Glutamatergic neuron (in vitro differentiated cells): ENCODE data around the gene OR2F2. TPM values are rescaled to one million over a fixed set of nuclear protein-coding genes. Genes with fewer than 3 reads are reported as not detected.

Experiments used
- DNase-seq: peaks from one replicate; pipeline ENCODE4 v3.0.0; 2022
- H3K27ac Mint-ChIP-seq: one replicate; pipeline ENCODE4 v1.8.0; 2020; ENCODE audit warnings: mild to moderate bottlenecking, mixed read lengths, inconsistent platforms; ENCODE audit not compliant: unreplicated experiment
- H3K27me3 Mint-ChIP-seq: one replicate; pipeline ENCODE4 v1.8.0; 2020; ENCODE audit warnings: mild to moderate bottlenecking, moderate library complexity, mixed read lengths, inconsistent platforms; ENCODE audit not compliant: unreplicated experiment
- H3K36me3 Mint-ChIP-seq: one replicate; pipeline ENCODE4 v1.8.0; 2020; ENCODE audit warnings: mild to moderate bottlenecking, mixed read lengths, inconsistent platforms; ENCODE audit not compliant: unreplicated experiment
- H3K4me1 Mint-ChIP-seq: one replicate; pipeline ENCODE4 v1.8.0; 2020; ENCODE audit warnings: mild to moderate bottlenecking, low read depth, mixed read lengths, inconsistent platforms; ENCODE audit not compliant: unreplicated experiment
- H3K4me3 Mint-ChIP-seq: one replicate; pipeline ENCODE4 v1.8.0; 2020; ENCODE audit warnings: mild to moderate bottlenecking, mixed read lengths, inconsistent platforms; ENCODE audit not compliant: unreplicated experiment
- H3K9me3 Mint-ChIP-seq: one replicate; pipeline ENCODE4 v1.8.0; 2020; ENCODE audit warnings: mild to moderate bottlenecking, moderate library complexity, mixed read lengths, inconsistent platforms; ENCODE audit not compliant: unreplicated experiment
- total RNA-seq: library from RNA; stranded (reverse); fragmentation: NEBNext Ultra II Directional; extraction: Animal tissue kit (Norgen Biotek cat#: 25700); gene quantifications from one replicate; pipeline ENCODE4 v1.2.1, GENCODE V29; 2021; ENCODE audit not compliant: unreplicated experiment
- TF ChIP-seq, protein P1 (sequence below): fragments of 200-600 bp; sonication (generic); IDR thresholded peaks from one replicate; pipeline ENCODE4 v1.5.0; 2021; ENCODE audit not compliant: partially characterized antibody, unreplicated experiment

OR2F2 gene
- total RNA-seq, 1 donor from 2014 or later: not detected

GRCh38 chr7:143948733-143949132 lies 13.7 kb downstream of the OR2F2 start:
- H3K36me3 Mint-ChIP-seq: peaks cover 9% of the 10 kb centered on the region
- H3K4me1 Mint-ChIP-seq: no peaks in the 10 kb centered on the region
- no peaks in the 10 kb centered on the region for H3K9me3 Mint-ChIP-seq
- TF ChIP-seq, protein P1, sequence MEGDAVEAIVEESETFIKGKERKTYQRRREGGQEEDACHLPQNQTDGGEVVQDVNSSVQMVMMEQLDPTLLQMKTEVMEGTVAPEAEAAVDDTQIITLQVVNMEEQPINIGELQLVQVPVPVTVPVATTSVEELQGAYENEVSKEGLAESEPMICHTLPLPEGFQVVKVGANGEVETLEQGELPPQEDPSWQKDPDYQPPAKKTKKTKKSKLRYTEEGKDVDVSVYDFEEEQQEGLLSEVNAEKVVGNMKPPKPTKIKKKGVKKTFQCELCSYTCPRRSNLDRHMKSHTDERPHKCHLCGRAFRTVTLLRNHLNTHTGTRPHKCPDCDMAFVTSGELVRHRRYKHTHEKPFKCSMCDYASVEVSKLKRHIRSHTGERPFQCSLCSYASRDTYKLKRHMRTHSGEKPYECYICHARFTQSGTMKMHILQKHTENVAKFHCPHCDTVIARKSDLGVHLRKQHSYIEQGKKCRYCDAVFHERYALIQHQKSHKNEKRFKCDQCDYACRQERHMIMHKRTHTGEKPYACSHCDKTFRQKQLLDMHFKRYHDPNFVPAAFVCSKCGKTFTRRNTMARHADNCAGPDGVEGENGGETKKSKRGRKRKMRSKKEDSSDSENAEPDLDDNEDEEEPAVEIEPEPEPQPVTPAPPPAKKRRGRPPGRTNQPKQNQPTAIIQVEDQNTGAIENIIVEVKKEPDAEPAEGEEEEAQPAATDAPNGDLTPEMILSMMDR: no peak
- H3K27me3 Mint-ChIP-seq: peaks cover 2% of the 10 kb centered on the region
- no peak overlapping the region for H3K27ac Mint-ChIP-seq
- no peak overlapping the region for H3K4me3 Mint-ChIP-seq
- no peak for DNase-seq

GRCh38 chr7:143953421-143953820 lies 18.4 kb downstream of the OR2F2 start:
- H3K27me3 Mint-ChIP-seq: no peaks in the 10 kb centered on the region

DNA sequence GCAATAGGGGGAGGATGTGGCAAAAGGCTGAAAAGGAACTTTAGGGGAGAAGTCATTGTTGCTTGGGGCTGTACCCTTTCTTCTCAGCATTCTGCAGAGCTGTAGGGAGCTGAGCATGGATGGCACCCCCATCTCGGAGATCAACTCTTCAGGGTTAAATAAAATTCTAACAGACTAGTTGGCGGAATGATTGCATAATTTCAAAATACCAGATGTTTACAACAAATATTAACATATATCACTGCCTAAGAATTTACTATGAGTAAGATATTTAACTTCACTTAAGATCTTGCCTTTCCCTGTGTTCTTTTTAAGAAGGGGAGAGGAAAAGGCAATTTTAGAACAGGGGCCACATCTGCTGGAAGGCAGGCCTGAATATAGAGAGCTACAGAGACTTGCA lies 19.1 kb downstream of the OR2F2 start:
- TF ChIP-seq, protein P1: no peak
- Mint-ChIP-seq H3K9me3 (no peaks in the 10 kb centered on the region), H3K27me3 (no peaks in the 10 kb centered on the region), H3K4me3 (no peak overlapping the region), H3K27ac (no peak overlapping the region), H3K4me1 (no peaks in the 10 kb centered on the region), H3K36me3 (no peaks in the 10 kb centered on the region)
- DNase-seq: no peak

More at GRCh38 chr7:143953421-143953820, 18.4 kb downstream of the OR2F2 start:
- Mint-ChIP-seq H3K4me1 (no peaks in the 10 kb centered on the region), H3K36me3 (no peaks in the 10 kb centered on the region), H3K4me3 (no peak overlapping the region), H3K27ac (no peak overlapping the region), H3K9me3 (no peaks in the 10 kb centered on the region)
- DNase-seq: no peak
- TF ChIP-seq, protein P1: no peak

DNA sequence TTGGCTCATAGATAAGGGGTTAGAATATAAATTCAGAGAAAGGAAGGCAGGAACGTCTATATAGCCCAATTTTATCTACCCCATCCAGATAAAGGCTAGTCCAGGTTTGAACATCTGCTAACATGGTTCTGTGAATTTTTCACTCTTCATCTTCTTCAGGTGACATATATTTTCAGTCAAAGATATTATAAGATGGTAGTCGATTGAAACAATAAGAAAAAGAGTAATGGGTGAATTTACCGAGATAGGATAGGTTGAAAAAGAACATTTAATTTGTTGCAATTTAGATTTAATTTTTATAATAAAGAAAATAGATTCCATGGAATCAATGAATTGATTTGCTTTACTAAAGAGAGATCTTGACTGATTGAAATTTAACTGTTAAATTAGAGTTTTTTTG lies 19.5 kb downstream of the OR2F2 start, which contains the start of gene OR2F1:
OR2F1 (plus strand) TSS at position 301 of the 400 bp plus-strand sequence. CDS start 5,127 bp downstream, outside the sequence.
- Mint-ChIP-seq H3K36me3 (no peaks in the 10 kb centered on the region), H3K4me1 (no peaks in the 10 kb centered on the region), H3K4me3 (no peak within 1 kb of the TSS), H3K27ac (no peak within 1 kb of the TSS), H3K9me3 (no peaks in the 10 kb centered on the region), H3K27me3 (no peaks in the 10 kb centered on the region)
- TF ChIP-seq, protein P1: no peak
- no peak for DNase-seq

GRCh38 chr7:143958781-143959180 lies 23.7 kb downstream of the OR2F2 start:
- Mint-ChIP-seq H3K9me3 (no peaks in the 10 kb centered on the region), H3K4me3 (no peak overlapping the region), H3K4me1 (no peaks in the 10 kb centered on the region), H3K27ac (no peak overlapping the region), H3K27me3 (no peaks in the 10 kb centered on the region), H3K36me3 (no peaks in the 10 kb centered on the region)
- no peak for DNase-seq
- TF ChIP-seq, protein P1: no peak
